Osteoblast (primary cell): ENCODE measurements around the gene MYEOV. TPM values are rescaled to one million over a fixed set of nuclear protein-coding genes. Genes with fewer than 3 reads are reported as not detected.
A peak's percentile ranks its signal among the peaks of the same experiment; 100 is the strongest.

ENCODE experiments used
- DNase-seq: peaks from one replicate; pipeline ENCODE4 v3.0.0; 2011; ENCODE audit warnings: low spot score, mixed read lengths; ENCODE audit not compliant: insufficient read length; ENCODE audit errors: missing footprints
- H2AFZ ChIP-seq: 2 replicates; pipeline ENCODE4 v1.6.0; 2011; ENCODE audit warnings: mild to moderate bottlenecking, low read length
- H3K27ac ChIP-seq: 2 replicates; pipeline ENCODE4 v1.5.1; 2011; ENCODE audit warnings: mild to moderate bottlenecking, low read depth, low read length, moderate library complexity
- H3K27me3 ChIP-seq: 2 replicates; pipeline ENCODE4 v1.6.0; 2012; ENCODE audit warnings: mild to moderate bottlenecking, control low read depth, inconsistent platforms, low read length, moderate library complexity; ENCODE audit not compliant: insufficient read depth
- H3K36me3 ChIP-seq: 2 replicates; pipeline ENCODE4 v1.5.1; 2011; ENCODE audit warnings: mild to moderate bottlenecking, low read length, control low read depth, moderate library complexity; ENCODE audit not compliant: insufficient read depth
- H3K4me1 ChIP-seq: 2 replicates; pipeline ENCODE4 v1.5.1; 2011; ENCODE audit warnings: mild to moderate bottlenecking, low read length, control low read depth, moderate library complexity; ENCODE audit not compliant: insufficient read depth
- H3K4me2 ChIP-seq: 2 replicates; pipeline ENCODE4 v1.6.0; 2011; ENCODE audit warnings: mild to moderate bottlenecking, low read length; ENCODE audit not compliant: insufficient read depth
- H3K4me3 ChIP-seq: fragments of 200-600 bp; sonication (generic); 3 replicates; pipeline ENCODE4 v1.5.1; 2012; ENCODE audit warnings: mild to moderate bottlenecking, low read length, inconsistent platforms; ENCODE audit not compliant: insufficient read depth
- H3K79me2 ChIP-seq: 2 replicates; pipeline ENCODE4 v1.6.0; 2012; ENCODE audit warnings: mild to moderate bottlenecking, low read length, control low read depth, inconsistent platforms; ENCODE audit not compliant: insufficient read depth
- H3K9me3 ChIP-seq: 2 replicates; pipeline ENCODE4 v1.5.1; 2011; ENCODE audit warnings: low read depth, low read length, control low read depth
- H4K20me1 ChIP-seq: 2 replicates; pipeline ENCODE4 v1.6.0; 2012; ENCODE audit warnings: mild to moderate bottlenecking, low read length, control low read depth; ENCODE audit not compliant: insufficient read depth
- CTCF ChIP-seq: IDR thresholded peaks from 2 replicates; pipeline ENCODE4 v1.5.1; 2011; ENCODE audit warnings: mild to moderate bottlenecking, low read depth, low read length, moderate library complexity; ENCODE audit errors: extremely low read depth
- total RNA-seq: library from RNA; depleted of rRNA; stranded (reverse); fragments of >200 nt; gene quantifications from 2 replicates; pipeline ENCODE4 v1.2.3, GENCODE V29; 2012

MYEOV gene
- total RNA-seq, 1 donor: 1.4 TPM

GRCh38 chr11:69299572-69299971 lies 5.6 kb downstream of the MYEOV start:
- peak overlapping the region; percentile 74 for H3K4me2 ChIP-seq
- no peaks in the 10 kb centered on the region for H3K36me3 ChIP-seq
- no peaks in the 10 kb centered on the region for H4K20me1 ChIP-seq
- no peak for DNase-seq
- H3K4me3 ChIP-seq: no peak overlapping the region
- H3K27ac ChIP-seq: peak overlapping the region; percentile 96
- peaks cover 68% of the 10 kb centered on the region for H3K4me1 ChIP-seq
- no peaks in the 10 kb centered on the region for H3K27me3 ChIP-seq
- TF ChIP-seq CTCF: no peak
- H3K79me2 ChIP-seq: peaks cover 32% of the 10 kb centered on the region
- no peak overlapping the region for H2AFZ ChIP-seq
- no peaks in the 10 kb centered on the region for H3K9me3 ChIP-seq

- Histone ChIP-seq H3K4me2 (peak overlapping the region; percentile 38), H4K20me1 (no peaks in the 10 kb centered on the region), H2AFZ (peak overlapping the region; percentile 43), H3K27me3 (no peaks in the 10 kb centered on the region), H3K4me1 (peaks cover 68% of the 10 kb centered on the region), H3K79me2 (peaks cover 39% of the 10 kb centered on the region), H3K27ac (peak overlapping the region; percentile 96), H3K36me3 (peaks cover 2% of the 10 kb centered on the region), H3K9me3 (no peaks in the 10 kb centered on the region), H3K4me3 (no peak overlapping the region)
- peak; percentile 98 for DNase-seq
- TF ChIP-seq CTCF: no peak
These were observed 6.4 kb downstream of the MYEOV start for GRCh38 chr11:69300120-69301060.

- no peaks in the 10 kb centered on the region for H3K9me3 ChIP-seq
- peak; percentile 86 for DNase-seq
- H3K27me3 ChIP-seq: no peaks in the 10 kb centered on the region
- no peaks in the 10 kb centered on the region for H4K20me1 ChIP-seq
- peaks cover 2% of the 10 kb centered on the region for H3K36me3 ChIP-seq
- no peak overlapping the region for H3K4me3 ChIP-seq
- peak overlapping the region; percentile 38 for H3K4me2 ChIP-seq
- peaks cover 39% of the 10 kb centered on the region for H3K79me2 ChIP-seq
- no peak overlapping the region for H2AFZ ChIP-seq
- peaks cover 67% of the 10 kb centered on the region for H3K4me1 ChIP-seq
- TF ChIP-seq CTCF: no peak
- peak overlapping the region; percentile 96 for H3K27ac ChIP-seq
These were observed 7.1 kb downstream of the MYEOV start for GRCh38 chr11:69301081-69301454.
